Duodenal mucosa (tissue), 2 donors: Measurements from ENCODE around the gene NFRKB.
"Not testable (repeated sequence)": the region's sequence is repeated elsewhere in the genome, so short reads cannot be mapped to it uniquely, and the experiment has no call there.

Source experiments
- H3K27ac ChIP-seq: one replicate; pipeline ENCODE4 v1.7.0; 2013; ENCODE audit warnings: low read depth, low read length
- H3K27me3 ChIP-seq, 2 donors: one replicate each; pipeline ENCODE4 v1.7.0; 2013; ENCODE audit warnings: low read length in 2 of 2, control low read depth in 1 of 2; ENCODE audit not compliant: insufficient read depth in 2 of 2, control insufficient read depth in 1 of 2
- H3K36me3 ChIP-seq, 2 donors: one replicate each; pipeline ENCODE4 v1.7.0; 2013; ENCODE audit warnings: low read length in 2 of 2, control low read depth in 1 of 2; ENCODE audit not compliant: insufficient read depth in 2 of 2, control insufficient read depth in 1 of 2
- H3K4me1 ChIP-seq, 2 donors: one replicate each; pipeline ENCODE4 v1.7.0; 2013; ENCODE audit warnings: low read length in 2 of 2, control low read depth in 1 of 2; ENCODE audit not compliant: insufficient read depth in 2 of 2, control insufficient read depth in 1 of 2
- H3K4me3 ChIP-seq, 2 donors: one replicate each; pipeline ENCODE4 v1.7.0; 2013; ENCODE audit warnings: low read length in 2 of 2, low read depth in 1 of 2
- H3K9ac ChIP-seq, 2 donors: one replicate each; pipeline ENCODE4 v1.7.0; 2013; ENCODE audit warnings: low read length in 2 of 2, low read depth in 1 of 2
- H3K9me3 ChIP-seq, 2 donors: one replicate each; pipeline ENCODE4 v1.7.0; 2013; ENCODE audit warnings: low read length in 2 of 2, control low read depth in 1 of 2; ENCODE audit not compliant: control insufficient read depth in 1 of 2

NFRKB gene

DNA sequence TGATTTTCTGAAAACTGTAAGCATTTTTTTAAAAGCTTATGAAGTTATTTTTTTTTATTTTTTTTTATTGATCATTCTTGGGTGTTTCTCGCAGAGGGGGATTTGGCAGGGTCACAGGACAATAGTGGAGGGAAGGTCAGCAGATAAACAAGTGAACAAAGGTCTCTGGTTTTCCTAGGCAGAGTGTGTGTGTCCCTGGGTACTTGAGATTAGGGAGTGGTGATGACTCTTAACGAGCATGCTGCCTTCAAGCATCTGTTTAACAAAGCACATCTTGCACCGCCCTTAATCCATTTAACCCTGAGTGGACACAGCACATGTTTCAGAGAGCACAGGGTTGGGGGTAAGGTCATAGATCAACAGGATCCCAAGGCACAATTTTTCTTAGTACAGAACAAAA, 48.0 kb downstream of the NFRKB start:
- H3K36me3 ChIP-seq, H3K4me3 ChIP-seq, H3K27me3 ChIP-seq, H3K9me3 ChIP-seq, H3K9ac ChIP-seq: not testable (repeated sequence)
- Histone ChIP-seq H3K4me1 (peaks cover 20 to 35% of the 10 kb centered on the region in 2 donors), H3K27ac (peak overlapping the region; percentile 13)

DNA sequence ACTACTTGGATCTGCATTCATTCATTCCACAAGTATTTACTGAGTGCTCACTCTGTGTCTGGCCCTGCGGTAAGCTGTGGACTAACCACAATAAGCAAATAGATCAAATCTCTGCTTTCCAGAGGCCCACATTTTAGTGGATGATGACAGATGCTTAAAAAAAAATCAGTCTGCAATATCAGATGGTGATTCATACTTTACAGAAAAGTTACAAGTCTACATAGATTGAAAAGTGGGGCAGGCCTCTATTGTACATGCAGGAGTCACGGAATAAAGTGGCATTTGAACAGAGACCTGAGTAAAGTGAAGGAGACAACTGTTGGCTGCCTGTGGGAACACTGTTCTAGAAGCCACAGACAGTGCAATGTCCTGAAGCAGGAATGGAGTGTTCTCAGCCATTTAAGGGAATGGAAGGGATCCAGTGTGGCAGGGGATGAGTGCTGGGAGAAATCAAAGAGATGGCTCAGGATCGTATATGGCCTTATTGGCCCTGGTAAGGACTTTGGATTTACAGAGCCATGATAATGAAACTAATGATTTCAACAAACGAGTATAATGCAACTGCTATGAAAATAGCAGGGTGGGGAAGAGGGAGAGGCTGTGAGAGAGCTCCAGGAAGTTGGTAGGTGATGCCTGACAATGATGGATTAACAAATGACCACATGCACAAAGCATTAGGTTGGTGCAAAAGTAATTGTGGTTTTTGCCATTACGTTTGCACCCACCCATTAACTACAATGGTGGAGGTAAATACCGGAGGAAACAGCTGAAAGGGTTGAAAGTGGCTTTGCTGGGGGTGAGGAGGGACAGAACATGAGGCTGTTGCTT, 48.7 kb downstream of the NFRKB start:
- H3K4me1 ChIP-seq: peaks cover 20 to 31% of the 10 kb centered on the region in 2 donors
- H3K9ac ChIP-seq: peak overlapping the region; percentile 13 to 38
- H3K27ac ChIP-seq: peak overlapping the region; percentile 13
- no peaks in the 10 kb centered on the region for H3K9me3 ChIP-seq
- H3K36me3 ChIP-seq: peaks cover 0 to 5% of the 10 kb centered on the region in 2 donors
- peak overlapping the region in 1 of 2 donors; percentile 32 for H3K4me3 ChIP-seq
- no peaks in the 10 kb centered on the region for H3K27me3 ChIP-seq
